ENCODE measurements around the gene MYO1D.

MYO1D gene

DNA sequence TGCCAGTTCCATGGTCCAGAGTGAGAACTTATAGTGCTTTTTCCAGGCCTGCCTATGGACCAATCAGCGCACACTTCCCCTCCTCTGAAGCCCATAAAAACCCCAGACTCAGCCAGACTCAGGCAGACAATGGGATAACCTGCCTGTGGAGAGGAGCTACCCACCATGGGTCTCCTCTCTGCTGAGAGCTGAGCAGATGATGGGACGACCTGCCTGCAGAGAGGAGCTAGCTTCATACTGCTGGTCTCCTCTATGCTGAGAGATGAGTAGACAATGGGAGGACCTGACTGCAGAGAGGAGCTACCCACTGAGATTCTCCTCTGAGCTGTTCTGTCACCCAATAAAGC lies 144.7 kb downstream of the MYO1D start:
- Histone ChIP-seq H3K4me2 (ENCODE audit: low read length) (no peak overlapping the region), H3K27ac (ENCODE audit: low read depth, low read length) (no peak overlapping the region), H3K79me2 (ENCODE audit: control insufficient read depth, insufficient read depth, low read length) (no peaks in the 10 kb centered on the region), H2BK5ac (ENCODE audit: low read length) (no peak overlapping the region), H2BK15ac (replicated peaks; ENCODE audit: low read depth) (no peak overlapping the region), H3K79me1 (ENCODE audit: low read length) (no peaks in the 10 kb centered on the region), H4K5ac (ENCODE audit: low read length) (no peak overlapping the region), H3K36me3 (ENCODE audit: control insufficient read depth, insufficient read depth, low read length) (no peaks in the 10 kb centered on the region), H3K56ac (ENCODE audit: low read length) (no peak overlapping the region), H2AK5ac (ENCODE audit: low read length) (no peak overlapping the region), H2BK120ac (ENCODE audit: low read depth, low read length) (no peak overlapping the region), H3K23ac (ENCODE audit: low read length) (no peak overlapping the region), H3K4me3 (ENCODE audit: low read length) (no peak overlapping the region), H4K8ac (ENCODE audit: low read depth, low read length) (no peak overlapping the region), H3K18ac (ENCODE audit: low read length) (no peak overlapping the region), H3K4ac (ENCODE audit: low read depth, low read length) (no peak overlapping the region), H3K4me1 (ENCODE audit: control insufficient read depth, low read depth, low read length) (no peaks in the 10 kb centered on the region), H3K27me3 (ENCODE audit: insufficient read depth, low read length, poor library complexity) (no peaks in the 10 kb centered on the region), H3K9ac (ENCODE audit: low read length) (no peak overlapping the region)
- no CpG with 5 or more reads among the region's 2 CpGs for WGBS (ENCODE audit: extremely low coverage, insufficient coverage, low lambda C conversion rate)
- DNase-seq: peak; percentile 2

DNA sequence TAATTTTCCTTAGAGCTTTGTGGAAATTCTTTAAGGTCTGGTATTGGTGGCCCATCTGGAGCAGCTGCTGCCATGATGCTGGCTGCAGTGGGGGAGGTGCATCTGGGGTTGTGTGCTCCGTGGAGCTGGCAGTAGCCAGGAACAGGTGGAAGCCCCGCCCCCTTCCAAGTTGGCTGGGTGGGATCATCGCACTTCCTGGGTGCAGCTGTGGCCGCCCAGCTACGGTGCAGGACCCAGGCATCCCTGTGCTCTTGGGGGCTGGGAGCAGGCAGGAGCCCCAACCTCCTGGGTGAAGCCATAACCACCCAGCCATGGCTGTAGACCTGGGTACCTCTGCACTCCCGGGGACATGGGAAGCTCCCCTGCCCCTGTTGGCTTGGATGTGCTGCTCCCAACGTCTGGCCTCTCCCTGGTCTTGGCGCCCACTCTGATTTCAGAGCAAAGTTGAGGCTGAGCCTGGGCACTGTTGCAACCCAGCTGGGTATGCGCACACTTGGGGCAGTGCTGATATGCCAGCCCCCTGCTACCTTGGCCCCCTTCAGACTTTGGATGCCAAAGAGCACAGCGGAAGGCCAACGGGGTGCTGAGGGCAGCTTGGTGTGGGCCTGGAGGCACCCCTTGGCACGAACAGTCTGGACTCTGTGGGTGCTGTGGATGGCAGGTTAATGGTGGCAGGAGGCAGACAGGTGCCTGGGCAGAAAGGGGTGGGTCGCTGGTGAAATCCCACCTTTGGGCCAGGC lies 145.2 kb downstream of the MYO1D start:
- no peak overlapping the region for H2BK5ac ChIP-seq (ENCODE audit: low read length)
- H3K4ac ChIP-seq (ENCODE audit: low read depth, low read length): no peak overlapping the region
- no CpG with 5 or more reads among the region's 13 CpGs for WGBS (ENCODE audit: extremely low coverage, insufficient coverage, low lambda C conversion rate)
- no peak overlapping the region for H2BK120ac ChIP-seq (ENCODE audit: low read depth, low read length)
- no peaks in the 10 kb centered on the region for H3K79me1 ChIP-seq (ENCODE audit: low read length)
- H3K56ac ChIP-seq (ENCODE audit: low read length): no peak overlapping the region
- H4K5ac ChIP-seq (ENCODE audit: low read length): no peak overlapping the region
- no peaks in the 10 kb centered on the region for H3K4me1 ChIP-seq (ENCODE audit: control insufficient read depth, low read depth, low read length)
- no peak overlapping the region for H3K27ac ChIP-seq (ENCODE audit: low read depth, low read length)
- H3K9ac ChIP-seq (ENCODE audit: low read length): no peak overlapping the region
- no peak overlapping the region for H2AK5ac ChIP-seq (ENCODE audit: low read length)
- no peaks in the 10 kb centered on the region for H3K27me3 ChIP-seq (ENCODE audit: insufficient read depth, low read length, poor library complexity)
- no peak overlapping the region for H2BK15ac ChIP-seq (replicated peaks; ENCODE audit: low read depth)
- no peak overlapping the region for H3K23ac ChIP-seq (ENCODE audit: low read length)
- H3K79me2 ChIP-seq (ENCODE audit: control insufficient read depth, insufficient read depth, low read length): no peaks in the 10 kb centered on the region
- H3K18ac ChIP-seq (ENCODE audit: low read length): no peak overlapping the region
- H3K4me2 ChIP-seq (ENCODE audit: low read length): no peak overlapping the region
- DNase-seq: no peak
- H3K4me3 ChIP-seq (ENCODE audit: low read length): no peak overlapping the region
- no peaks in the 10 kb centered on the region for H3K36me3 ChIP-seq (ENCODE audit: control insufficient read depth, insufficient read depth, low read length)
- H4K8ac ChIP-seq (ENCODE audit: low read depth, low read length): no peak overlapping the region

DNA sequence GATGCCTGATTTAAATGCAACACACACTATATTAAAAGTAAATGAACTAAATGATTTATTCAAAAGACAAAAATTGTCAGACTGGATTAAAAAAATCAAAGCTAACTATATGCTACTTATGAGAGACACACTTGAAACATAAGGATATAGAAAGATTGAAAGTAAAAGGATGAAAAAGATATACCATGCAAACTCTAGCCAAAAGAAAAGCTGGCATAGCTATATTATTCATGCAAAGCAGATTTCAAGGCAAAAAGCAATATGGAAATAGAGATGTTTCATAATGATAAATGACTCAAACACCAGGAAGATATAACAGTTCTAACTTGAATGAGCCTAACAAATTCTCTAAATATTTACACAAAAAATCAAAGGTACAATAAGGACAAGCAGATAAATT lies 149.2 kb downstream of the MYO1D start:
- Histone ChIP-seq H3K4me1 (ENCODE audit: control insufficient read depth, low read depth, low read length) (no peaks in the 10 kb centered on the region), H3K4ac (ENCODE audit: low read depth, low read length) (no peak overlapping the region), H3K9ac (ENCODE audit: low read length) (no peak overlapping the region), H4K8ac (ENCODE audit: low read depth, low read length) (no peak overlapping the region), H3K36me3 (ENCODE audit: control insufficient read depth, insufficient read depth, low read length) (no peaks in the 10 kb centered on the region), H2AK5ac (ENCODE audit: low read length) (no peak overlapping the region), H3K23ac (ENCODE audit: low read length) (no peak overlapping the region), H3K56ac (ENCODE audit: low read length) (no peak overlapping the region), H2BK15ac (replicated peaks; ENCODE audit: low read depth) (no peak overlapping the region), H3K4me2 (ENCODE audit: low read length) (no peak overlapping the region), H3K27me3 (ENCODE audit: insufficient read depth, low read length, poor library complexity) (no peaks in the 10 kb centered on the region), H4K5ac (ENCODE audit: low read length) (no peak overlapping the region), H3K4me3 (ENCODE audit: low read length) (no peak overlapping the region), H3K79me2 (ENCODE audit: control insufficient read depth, insufficient read depth, low read length) (no peaks in the 10 kb centered on the region), H2BK5ac (ENCODE audit: low read length) (no peak overlapping the region), H3K27ac (ENCODE audit: low read depth, low read length) (no peak overlapping the region), H2BK120ac (ENCODE audit: low read depth, low read length) (no peak overlapping the region), H3K18ac (ENCODE audit: low read length) (no peak overlapping the region), H3K79me1 (ENCODE audit: low read length) (no peaks in the 10 kb centered on the region)
- no peak for DNase-seq

DNA sequence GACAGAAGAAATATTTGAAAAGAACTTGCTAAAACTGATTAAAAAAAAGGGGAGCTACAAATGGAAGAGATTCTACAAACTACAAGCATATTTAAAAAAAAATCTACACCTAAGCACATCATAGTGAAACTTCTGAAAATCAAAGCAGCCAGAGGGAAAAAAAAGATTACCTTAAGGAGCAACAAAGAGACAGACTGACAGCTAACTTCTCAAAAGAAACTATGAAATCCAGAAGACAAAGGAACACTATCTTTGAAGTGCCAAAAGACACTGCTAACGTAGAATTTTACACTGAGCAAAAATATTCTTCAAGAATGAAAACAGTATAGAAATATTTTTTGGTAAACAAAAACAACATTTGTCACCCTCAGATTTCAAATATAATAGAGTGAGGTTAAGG lies 151.2 kb downstream of the MYO1D start:
- no peak overlapping the region for H4K5ac ChIP-seq (ENCODE audit: low read length)
- no peaks in the 10 kb centered on the region for H3K79me2 ChIP-seq (ENCODE audit: control insufficient read depth, insufficient read depth, low read length)
- H3K4me1 ChIP-seq (ENCODE audit: control insufficient read depth, low read depth, low read length): no peaks in the 10 kb centered on the region
- no peak for DNase-seq
- no peak overlapping the region for H3K4ac ChIP-seq (ENCODE audit: low read depth, low read length)
- H3K36me3 ChIP-seq (ENCODE audit: control insufficient read depth, insufficient read depth, low read length): no peaks in the 10 kb centered on the region
- H2AK5ac ChIP-seq (ENCODE audit: low read length): no peak overlapping the region
- WGBS (ENCODE audit: extremely low coverage, insufficient coverage, low lambda C conversion rate): no CpG with 5 or more reads among the region's 1 CpG
- H3K9ac ChIP-seq (ENCODE audit: low read length): no peak overlapping the region
- H2BK5ac ChIP-seq (ENCODE audit: low read length): no peak overlapping the region
- no peak overlapping the region for H2BK15ac ChIP-seq (replicated peaks; ENCODE audit: low read depth)
- H3K18ac ChIP-seq (ENCODE audit: low read length): no peak overlapping the region
- H3K23ac ChIP-seq (ENCODE audit: low read length): no peak overlapping the region
- no peak overlapping the region for H4K8ac ChIP-seq (ENCODE audit: low read depth, low read length)
- H3K27me3 ChIP-seq (ENCODE audit: insufficient read depth, low read length, poor library complexity): no peaks in the 10 kb centered on the region
- H3K79me1 ChIP-seq (ENCODE audit: low read length): no peaks in the 10 kb centered on the region
- H3K27ac ChIP-seq (ENCODE audit: low read depth, low read length): no peak overlapping the region
- no peak overlapping the region for H3K56ac ChIP-seq (ENCODE audit: low read length)
- H3K4me2 ChIP-seq (ENCODE audit: low read length): no peak overlapping the region
- no peak overlapping the region for H2BK120ac ChIP-seq (ENCODE audit: low read depth, low read length)
- H3K4me3 ChIP-seq (ENCODE audit: low read length): no peak overlapping the region

DNA sequence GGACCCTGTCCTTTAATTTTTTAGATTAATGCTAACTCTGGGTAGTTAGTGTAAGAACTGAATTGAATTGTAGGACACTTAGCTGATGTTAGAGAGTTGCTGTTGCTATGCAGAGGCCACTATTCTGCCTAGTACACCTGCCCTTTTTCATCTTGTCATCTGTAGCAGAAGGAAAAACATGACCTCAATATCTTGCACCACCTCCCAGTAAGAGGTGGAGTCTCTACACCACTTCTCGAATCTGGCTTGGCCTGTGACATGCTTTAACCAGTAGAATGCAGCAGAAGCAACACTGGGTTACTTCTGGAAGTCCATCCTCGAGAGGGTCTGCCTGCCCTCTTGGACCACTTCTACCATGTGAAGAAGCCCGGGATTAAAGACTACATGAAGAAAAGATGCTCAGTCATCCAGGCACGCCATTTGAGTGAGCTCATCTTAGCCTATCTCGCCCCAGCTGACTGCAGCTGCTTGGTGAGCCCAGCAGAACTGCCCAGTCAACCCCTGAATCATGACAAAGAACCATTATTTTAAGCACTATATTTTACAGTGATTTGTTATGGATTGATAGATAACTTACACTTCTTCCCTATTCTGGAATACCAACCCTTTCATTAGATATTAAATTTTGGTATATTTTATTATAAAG lies 153.5 kb downstream of the MYO1D start:
- no peak overlapping the region for H3K4ac ChIP-seq (ENCODE audit: low read depth, low read length)
- no peak overlapping the region for H3K9ac ChIP-seq (ENCODE audit: low read length)
- H3K27me3 ChIP-seq (ENCODE audit: insufficient read depth, low read length, poor library complexity): no peaks in the 10 kb centered on the region
- no peaks in the 10 kb centered on the region for H3K79me1 ChIP-seq (ENCODE audit: low read length)
- no peak overlapping the region for H3K4me3 ChIP-seq (ENCODE audit: low read length)
- no peak overlapping the region for H3K18ac ChIP-seq (ENCODE audit: low read length)
- no peak overlapping the region for H3K56ac ChIP-seq (ENCODE audit: low read length)
- no peak overlapping the region for H4K5ac ChIP-seq (ENCODE audit: low read length)
- H3K4me1 ChIP-seq (ENCODE audit: control insufficient read depth, low read depth, low read length): no peaks in the 10 kb centered on the region
- H3K27ac ChIP-seq (ENCODE audit: low read depth, low read length): no peak overlapping the region
- no peak overlapping the region for H4K8ac ChIP-seq (ENCODE audit: low read depth, low read length)
- H3K36me3 ChIP-seq (ENCODE audit: control insufficient read depth, insufficient read depth, low read length): no peaks in the 10 kb centered on the region
- no peak overlapping the region for H2BK120ac ChIP-seq (ENCODE audit: low read depth, low read length)
- peak; percentile 42 for DNase-seq
- no peak overlapping the region for H2BK5ac ChIP-seq (ENCODE audit: low read length)
- WGBS (ENCODE audit: extremely low coverage, insufficient coverage, low lambda C conversion rate): no CpG with 5 or more reads among the region's 5 CpGs
- H3K4me2 ChIP-seq (ENCODE audit: low read length): no peak overlapping the region
- no peak overlapping the region for H3K23ac ChIP-seq (ENCODE audit: low read length)
- no peak overlapping the region for H2AK5ac ChIP-seq (ENCODE audit: low read length)
- no peaks in the 10 kb centered on the region for H3K79me2 ChIP-seq (ENCODE audit: control insufficient read depth, insufficient read depth, low read length)
- no peak overlapping the region for H2BK15ac ChIP-seq (replicated peaks; ENCODE audit: low read depth)

DNA sequence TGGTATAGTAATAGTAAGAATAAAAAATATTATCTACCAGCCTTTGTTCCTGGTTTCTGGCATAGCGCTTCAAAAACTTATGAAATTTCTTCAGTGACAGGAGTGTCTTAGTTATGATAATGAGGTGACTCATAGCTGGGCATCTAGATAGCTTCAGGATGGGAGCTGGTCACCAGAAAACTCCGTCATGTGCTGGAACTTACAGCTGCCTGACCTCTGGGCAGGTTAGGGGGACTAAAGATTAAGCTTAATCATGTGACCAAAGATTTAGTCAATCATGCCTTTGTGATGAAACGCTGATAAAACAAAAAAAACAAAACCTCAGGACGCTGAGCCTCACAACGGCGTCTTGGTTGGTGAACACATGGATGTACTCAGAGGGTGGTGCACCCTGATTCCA lies 154.2 kb downstream of the MYO1D start:
- H3K9ac ChIP-seq (ENCODE audit: low read length): no peak overlapping the region
- H4K5ac ChIP-seq (ENCODE audit: low read length): no peak overlapping the region
- no peaks in the 10 kb centered on the region for H3K4me1 ChIP-seq (ENCODE audit: control insufficient read depth, low read depth, low read length)
- no peak overlapping the region for H2AK5ac ChIP-seq (ENCODE audit: low read length)
- H3K23ac ChIP-seq (ENCODE audit: low read length): no peak overlapping the region
- H3K18ac ChIP-seq (ENCODE audit: low read length): no peak overlapping the region
- no peak overlapping the region for H3K4me2 ChIP-seq (ENCODE audit: low read length)
- H2BK5ac ChIP-seq (ENCODE audit: low read length): no peak overlapping the region
- H3K4ac ChIP-seq (ENCODE audit: low read depth, low read length): no peak overlapping the region
- no peak overlapping the region for H3K27ac ChIP-seq (ENCODE audit: low read depth, low read length)
- no peak overlapping the region for H2BK120ac ChIP-seq (ENCODE audit: low read depth, low read length)
- DNase-seq: no peak
- no CpG with 5 or more reads among the region's 6 CpGs for WGBS (ENCODE audit: extremely low coverage, insufficient coverage, low lambda C conversion rate)
- H3K36me3 ChIP-seq (ENCODE audit: control insufficient read depth, insufficient read depth, low read length): no peaks in the 10 kb centered on the region
- no peaks in the 10 kb centered on the region for H3K27me3 ChIP-seq (ENCODE audit: insufficient read depth, low read length, poor library complexity)
- H3K79me2 ChIP-seq (ENCODE audit: control insufficient read depth, insufficient read depth, low read length): no peaks in the 10 kb centered on the region
- no peak overlapping the region for H4K8ac ChIP-seq (ENCODE audit: low read depth, low read length)
- no peaks in the 10 kb centered on the region for H3K79me1 ChIP-seq (ENCODE audit: low read length)
- H3K56ac ChIP-seq (ENCODE audit: low read length): no peak overlapping the region
- H2BK15ac ChIP-seq (replicated peaks; ENCODE audit: low read depth): no peak overlapping the region
- H3K4me3 ChIP-seq (ENCODE audit: low read length): no peak overlapping the region
